ENCODE measurements around the gene TBCA.

The TBCA gene, protein sequence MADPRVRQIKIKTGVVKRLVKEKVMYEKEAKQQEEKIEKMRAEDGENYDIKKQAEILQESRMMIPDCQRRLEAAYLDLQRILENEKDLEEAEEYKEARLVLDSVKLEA

GRCh38 chr5:77775790-77776553, at the start of gene TBCA:
TSS of gene TBCA (minus strand) at chr5:77776339. CDS start at chr5:77776257, 82 bp downstream.
- Histone ChIP-seq H3K9me3 (ENCODE audit: control insufficient read depth, insufficient read depth, low read length) (no peaks in the 10 kb centered on the region), H3K79me2 (ENCODE audit: control insufficient read depth, low read length) (peaks cover 51% of the 10 kb centered on the region), H3K36me3 (ENCODE audit: control insufficient read depth, low read length) (peaks cover 47% of the 10 kb centered on the region), H3K9me2 (replicated peaks; ENCODE audit: control insufficient read depth, low read length) (no peaks in the 10 kb centered on the region), H3F3A (ENCODE audit: control insufficient read depth, insufficient read depth) (no peaks in the 10 kb centered on the region), H3K27me3 (ENCODE audit: control insufficient read depth, low read length) (no peaks in the 10 kb centered on the region), H4K20me1 (ENCODE audit: control insufficient read depth, insufficient read depth, low read depth, low read length) (peaks cover 19% of the 10 kb centered on the region; the same call in 1 of the 2 replicates), H3K4me1 (ENCODE audit: control insufficient read depth, low read length) (peaks cover 37% of the 10 kb centered on the region), H3K27ac (ENCODE audit: low read depth, low read length) (peak within 1 kb of the TSS; percentile 83), H3K4me2 (ENCODE audit: low read length) (peak within 1 kb of the TSS; percentile 99), H3K4me3 (ENCODE audit: low read length) (peak within 1 kb of the TSS; percentile 96)
- no peak for TF ChIP-seq EZH2phosphoT487 (IDR thresholded peaks at IDR 0.05; ENCODE audit: borderline replicate concordance, low read length)
- peak; percentile 40 for TF ChIP-seq CTCF (IDR thresholded peaks at IDR 0.05; ENCODE audit: low read depth, low read length, poor library complexity, severe bottlenecking)

DNA sequence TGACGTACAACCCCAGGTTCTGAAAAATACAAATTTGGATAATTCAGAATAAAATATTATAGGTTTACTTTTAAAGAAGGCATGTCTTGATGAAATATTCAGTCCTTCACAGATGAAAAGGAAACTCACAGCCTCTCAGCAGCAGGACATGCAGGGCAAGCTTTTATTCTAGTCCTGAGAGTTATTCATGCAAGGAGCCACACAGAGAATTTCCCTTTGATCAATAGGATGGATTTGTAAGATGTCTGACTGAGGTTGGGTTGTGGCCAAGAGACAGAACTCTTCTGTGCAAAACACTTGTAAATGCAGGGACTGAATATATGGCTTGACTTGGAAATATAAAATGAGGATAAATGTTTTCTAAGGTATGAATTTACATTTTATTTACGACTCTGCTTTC, 48.8 kb upstream of the TBCA start:
- Histone ChIP-seq H3K27me3 (ENCODE audit: control insufficient read depth, low read length) (peaks cover 2% of the 10 kb centered on the region; the same call in 1 of the 2 replicates), H4K20me1 (ENCODE audit: control insufficient read depth, insufficient read depth, low read depth, low read length) (no peaks in the 10 kb centered on the region), H3K9me2 (replicated peaks; ENCODE audit: control insufficient read depth, low read length) (no peaks in the 10 kb centered on the region), H3F3A (ENCODE audit: control insufficient read depth, insufficient read depth) (no peaks in the 10 kb centered on the region), H3K4me1 (ENCODE audit: control insufficient read depth, low read length) (no peaks in the 10 kb centered on the region), H3K4me2 (ENCODE audit: low read length) (no peak overlapping the region), H3K79me2 (ENCODE audit: control insufficient read depth, low read length) (no peaks in the 10 kb centered on the region), H3K9me3 (ENCODE audit: control insufficient read depth, insufficient read depth, low read length) (no peaks in the 10 kb centered on the region), H3K4me3 (ENCODE audit: low read length) (no peak overlapping the region), H3K27ac (ENCODE audit: low read depth, low read length) (no peak overlapping the region), H3K36me3 (ENCODE audit: control insufficient read depth, low read length) (no peaks in the 10 kb centered on the region)
- TF ChIP-seq EZH2phosphoT487 (IDR thresholded peaks at IDR 0.05; ENCODE audit: borderline replicate concordance, low read length) (no peak), CTCF (IDR thresholded peaks at IDR 0.05; ENCODE audit: low read depth, low read length, poor library complexity, severe bottlenecking) (no peak)

GRCh38 chr5:77816686-77817085, 40.5 kb upstream of the TBCA start:
- no peaks in the 10 kb centered on the region for H3K27me3 ChIP-seq (ENCODE audit: control insufficient read depth, low read length)
- no peak overlapping the region for H3K4me2 ChIP-seq (ENCODE audit: low read length)
- TF ChIP-seq CTCF (IDR thresholded peaks at IDR 0.05; ENCODE audit: low read depth, low read length, poor library complexity, severe bottlenecking) (no peak), EZH2phosphoT487 (IDR thresholded peaks at IDR 0.05; ENCODE audit: borderline replicate concordance, low read length) (no peak)
- H3F3A ChIP-seq (ENCODE audit: control insufficient read depth, insufficient read depth): no peaks in the 10 kb centered on the region
- H4K20me1 ChIP-seq (ENCODE audit: control insufficient read depth, insufficient read depth, low read depth, low read length): no peaks in the 10 kb centered on the region
- no peak overlapping the region for H3K27ac ChIP-seq (ENCODE audit: low read depth, low read length)
- H3K4me3 ChIP-seq (ENCODE audit: low read length): no peak overlapping the region
- H3K9me2 ChIP-seq (replicated peaks; ENCODE audit: control insufficient read depth, low read length): no peaks in the 10 kb centered on the region
- no peaks in the 10 kb centered on the region for H3K9me3 ChIP-seq (ENCODE audit: control insufficient read depth, insufficient read depth, low read length)
- no peaks in the 10 kb centered on the region for H3K36me3 ChIP-seq (ENCODE audit: control insufficient read depth, low read length)
- no peaks in the 10 kb centered on the region for H3K79me2 ChIP-seq (ENCODE audit: control insufficient read depth, low read length)
- H3K4me1 ChIP-seq (ENCODE audit: control insufficient read depth, low read length): no peaks in the 10 kb centered on the region
